GM13977 (cell line): ENCODE data around the gene EPHA10.

ENCODE experiments used
- DNase-seq: peaks from one replicate; pipeline ENCODE4 v3.0.0; 2012; ENCODE audit warnings: low spot score
- in situ Hi-C: fragments of 300-500 bp; cut with MboI; formaldehyde crosslinking; loops from one replicate; pipeline ENCODE4 v1.12.0; 2022; ENCODE audit warnings: low sequenced_read_pairs, low pct_unique_long_range_greater_than_20kb, mixed read lengths, inconsistent platforms; ENCODE audit not compliant: unreplicated experiment
- TF ChIP-seq, protein P1 (sequence below): IDR thresholded peaks from 2 replicates; pipeline ENCODE4 v1.5.1; 2012; ENCODE audit warnings: mild to moderate bottlenecking, control low read depth; ENCODE audit not compliant: insufficient read depth; ENCODE audit errors: extremely low read depth, missing control alignments

The EPHA10 gene

DNA sequence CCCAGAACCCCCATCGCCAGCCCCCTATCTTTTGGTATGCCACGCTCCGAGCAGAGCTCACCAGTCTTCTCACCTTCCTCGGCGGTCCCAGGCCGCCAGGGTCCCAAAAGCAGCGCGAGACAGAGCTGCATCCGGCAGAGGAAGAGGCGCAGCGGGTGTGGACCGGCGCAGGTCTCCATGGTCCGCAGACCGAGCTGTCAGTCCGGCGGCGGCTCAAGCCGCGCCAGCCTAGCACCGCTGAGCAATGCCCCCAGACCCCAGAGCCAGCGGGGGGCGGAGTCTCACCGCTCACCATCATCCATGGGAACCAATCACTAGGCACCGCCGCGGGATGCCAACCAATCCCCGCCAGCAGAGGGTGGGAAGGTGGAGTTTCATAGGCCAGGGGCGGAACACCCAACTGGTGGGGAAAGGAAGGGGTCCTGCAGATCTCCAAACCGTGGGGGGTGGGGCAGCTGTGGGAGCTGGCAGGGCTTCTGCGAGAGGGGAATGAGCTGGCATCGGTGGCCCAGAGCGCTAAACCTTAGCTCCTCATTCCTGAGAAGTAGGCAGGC is at the start of gene EPHA10:
Gene EPHA10 (minus strand): TSS at position 233 of the 554 bp plus-strand sequence. CDS start 54 bp downstream, at position 179.
- DNase-seq, result no peak
- TF ChIP-seq, protein P1, sequence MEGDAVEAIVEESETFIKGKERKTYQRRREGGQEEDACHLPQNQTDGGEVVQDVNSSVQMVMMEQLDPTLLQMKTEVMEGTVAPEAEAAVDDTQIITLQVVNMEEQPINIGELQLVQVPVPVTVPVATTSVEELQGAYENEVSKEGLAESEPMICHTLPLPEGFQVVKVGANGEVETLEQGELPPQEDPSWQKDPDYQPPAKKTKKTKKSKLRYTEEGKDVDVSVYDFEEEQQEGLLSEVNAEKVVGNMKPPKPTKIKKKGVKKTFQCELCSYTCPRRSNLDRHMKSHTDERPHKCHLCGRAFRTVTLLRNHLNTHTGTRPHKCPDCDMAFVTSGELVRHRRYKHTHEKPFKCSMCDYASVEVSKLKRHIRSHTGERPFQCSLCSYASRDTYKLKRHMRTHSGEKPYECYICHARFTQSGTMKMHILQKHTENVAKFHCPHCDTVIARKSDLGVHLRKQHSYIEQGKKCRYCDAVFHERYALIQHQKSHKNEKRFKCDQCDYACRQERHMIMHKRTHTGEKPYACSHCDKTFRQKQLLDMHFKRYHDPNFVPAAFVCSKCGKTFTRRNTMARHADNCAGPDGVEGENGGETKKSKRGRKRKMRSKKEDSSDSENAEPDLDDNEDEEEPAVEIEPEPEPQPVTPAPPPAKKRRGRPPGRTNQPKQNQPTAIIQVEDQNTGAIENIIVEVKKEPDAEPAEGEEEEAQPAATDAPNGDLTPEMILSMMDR, result no peak
- in situ Hi-C loops, result no loop called here

DNA sequence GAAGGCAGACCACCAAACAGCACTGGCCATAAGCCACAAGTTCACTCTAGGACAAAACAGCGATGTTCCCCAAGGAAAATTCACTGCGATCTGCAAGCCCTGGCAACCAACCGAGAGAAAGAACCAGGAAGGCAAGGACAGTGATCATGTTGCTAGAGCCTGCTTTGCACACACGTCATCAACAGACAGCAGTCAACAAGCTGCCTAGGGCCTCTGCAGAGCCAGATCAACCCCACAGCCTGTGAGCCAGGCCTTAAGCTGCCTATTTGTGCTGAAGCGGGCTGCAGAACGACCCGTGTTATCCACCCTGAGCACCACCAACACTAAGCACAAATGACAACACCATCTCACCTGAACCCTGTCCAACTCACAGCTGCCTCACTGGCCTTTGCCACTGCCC is 49.3 kb upstream of the EPHA10 start:
- in situ Hi-C loops, result no loop called here
- DNase-seq, result no peak

DNA sequence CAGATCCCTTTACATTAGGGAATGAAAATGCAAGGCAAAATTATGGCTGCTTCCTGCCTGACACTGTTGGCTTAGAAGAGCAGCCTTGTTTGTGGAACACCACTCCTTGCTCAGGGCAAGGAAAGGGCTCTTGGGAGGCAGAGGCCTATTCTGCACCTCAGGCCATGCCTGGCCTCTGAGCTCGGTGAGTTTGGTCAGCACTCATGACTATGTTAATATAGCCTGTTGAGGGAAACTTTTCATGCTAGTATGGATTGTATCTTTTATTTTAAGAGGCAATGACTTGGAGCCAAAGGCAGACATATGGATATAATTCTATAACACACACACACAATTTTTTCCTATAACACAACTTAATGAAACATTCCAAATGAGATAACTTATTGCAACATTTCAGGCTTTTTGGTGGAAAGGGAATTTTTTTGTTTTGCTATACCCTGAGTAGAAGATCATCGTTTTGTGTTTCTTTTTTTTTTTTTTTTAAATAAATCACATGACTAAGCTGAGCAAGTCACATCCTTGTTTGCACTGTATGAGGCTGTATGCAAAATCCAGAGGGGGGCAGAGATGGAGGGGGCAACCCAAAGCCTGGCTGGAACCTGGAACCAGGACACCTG is 48.7 kb upstream of the EPHA10 start:
- no peak for DNase-seq
- TF ChIP-seq, protein P1, result no peak
- in situ Hi-C loops, result no loop called here

More for the DNA sequence above, 49.3 kb upstream of the EPHA10 start:
- TF ChIP-seq, protein P1, result no peak

DNA sequence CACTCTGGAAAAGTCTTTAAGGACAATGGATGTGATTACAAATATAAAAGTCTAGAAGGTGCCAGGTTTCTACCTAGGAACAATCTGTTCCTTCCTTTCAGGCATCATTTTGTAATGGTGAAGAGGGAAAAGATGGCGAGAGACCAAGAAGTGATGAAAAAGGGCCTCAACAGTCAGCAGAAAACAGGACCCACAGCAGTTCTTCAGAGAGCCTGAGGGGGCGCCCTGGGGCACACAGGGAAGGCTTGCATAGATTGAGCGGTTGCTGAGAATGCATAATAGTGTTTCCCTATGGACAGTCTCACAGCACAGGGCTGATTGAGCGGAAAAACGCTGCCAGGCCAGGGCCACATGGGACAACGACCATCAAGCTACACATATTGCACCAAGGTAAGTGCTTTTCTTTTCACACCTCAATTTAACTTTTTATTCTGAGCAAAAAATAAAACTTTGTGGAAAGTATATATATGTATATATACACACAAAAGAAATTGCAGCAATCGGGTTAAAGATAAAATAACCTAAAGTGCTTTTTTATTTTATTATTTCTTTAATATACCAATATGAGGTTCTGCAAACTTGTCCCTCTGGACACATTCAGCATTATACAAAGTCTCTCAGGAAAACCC is 46.2 kb upstream of the EPHA10 start:
- TF ChIP-seq, protein P1, result peak; percentile 89
- in situ Hi-C loops, result no loop called here
- DNase-seq, result peak; percentile 74

DNA sequence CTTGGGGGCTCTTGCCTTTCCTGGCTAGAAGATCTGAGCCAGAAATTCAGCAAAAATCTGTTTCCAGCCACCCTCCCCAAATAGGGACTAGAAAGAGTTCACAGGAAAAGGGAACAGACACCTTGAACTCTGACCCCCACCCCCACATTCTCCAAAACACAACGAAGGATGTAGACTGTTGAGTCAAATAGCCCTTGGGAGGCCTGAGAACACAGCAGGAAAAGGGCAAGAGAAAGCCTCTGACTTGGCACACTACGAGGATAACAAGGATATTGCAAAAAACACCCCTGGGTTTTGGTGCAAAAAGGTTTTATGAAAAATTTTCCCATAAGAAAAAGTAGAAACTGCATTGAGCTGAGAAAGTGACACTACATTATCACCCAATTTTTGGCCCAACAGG is 45.0 kb upstream of the EPHA10 start:
- no peak for DNase-seq
- TF ChIP-seq, protein P1, result no peak
- in situ Hi-C loops, result no loop called here

DNA sequence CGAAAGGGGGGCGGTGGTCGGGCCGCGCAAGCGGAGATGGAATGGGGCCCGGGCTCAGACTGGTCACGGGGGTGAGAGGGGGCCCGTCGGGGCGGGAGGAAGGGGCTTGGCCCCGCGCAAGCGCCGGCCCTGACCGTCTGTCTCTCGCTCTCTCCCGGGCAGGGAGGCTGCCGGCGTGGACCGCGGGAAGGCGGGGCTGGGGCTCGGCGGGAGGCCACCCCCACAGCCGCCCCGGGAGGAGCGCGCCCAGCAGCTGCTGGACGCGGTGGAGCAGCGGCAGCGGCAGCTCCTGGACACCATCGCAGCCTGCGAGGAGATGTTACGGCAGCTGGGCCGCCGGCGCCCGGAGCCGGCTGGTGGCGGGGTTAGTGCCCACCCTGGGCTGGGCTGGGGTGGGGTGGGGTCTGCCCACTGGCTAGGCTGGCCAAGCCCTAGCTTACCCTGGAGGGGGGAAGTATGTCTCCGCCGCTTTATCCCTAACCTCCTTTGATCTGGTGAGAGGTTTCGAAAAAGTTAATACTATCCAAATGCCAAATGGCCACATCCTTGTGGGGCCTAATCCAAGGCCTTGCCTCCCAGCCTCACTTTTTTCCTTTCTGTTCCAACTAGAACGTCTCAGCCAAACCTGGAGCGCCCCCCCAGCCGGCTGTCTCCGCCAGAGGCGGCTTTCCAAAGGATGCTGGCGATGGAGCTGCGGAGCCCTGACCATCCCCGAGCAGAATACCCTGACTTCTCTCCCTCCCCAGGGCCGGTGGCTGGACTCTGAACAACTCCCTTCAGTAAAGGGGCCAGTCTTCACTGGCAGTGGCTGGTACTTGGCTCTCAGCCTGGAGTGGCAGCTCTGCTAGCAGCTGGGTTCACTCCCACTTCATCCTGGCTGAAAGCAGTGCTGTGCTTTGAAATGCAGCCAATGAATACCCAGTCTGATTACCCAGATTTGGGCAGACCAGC is 43.7 kb upstream of the EPHA10 start:
- in situ Hi-C loops, result no loop called here
- peak; percentile 88 for DNase-seq

More for the DNA sequence above, 43.7 kb upstream of the EPHA10 start:
- TF ChIP-seq, protein P1, result no peak
